Liver (tissue), 9 donors: ENCODE data around the gene BCAP29. TPM values are rescaled to one million over a fixed set of nuclear protein-coding genes. Genes with fewer than 3 reads are reported as not detected.

Source experiments
- DNase-seq: peaks from one replicate; pipeline ENCODE4 v3.0.0-alpha.2; 2017; ENCODE audit warnings: low spot score
- H3K27ac ChIP-seq, 2 donors: one replicate each; pipeline ENCODE4 v1.7.0; 2013; ENCODE audit warnings: inconsistent platforms in 2 of 2, low read length in 2 of 2, control low read depth in 1 of 2, low read depth in 1 of 2, mild to moderate bottlenecking in 1 of 2
- H3K27me3 ChIP-seq, 4 donors: one replicate each; pipeline versions ENCODE4 v1.6.1 to v1.7.0; 2013; ENCODE audit warnings: low read length in 3 of 4, inconsistent platforms in 1 of 4, mild to moderate bottlenecking in 1 of 4, moderate library complexity in 1 of 4; ENCODE audit not compliant: control insufficient read depth in 4 of 4, insufficient read depth in 4 of 4
- H3K36me3 ChIP-seq, 4 donors: one replicate each; pipeline versions ENCODE4 v1.6.1 to v1.7.0; 2013; ENCODE audit warnings: low read length in 3 of 4, mild to moderate bottlenecking in 3 of 4, low read depth in 1 of 4, moderate library complexity in 1 of 4; ENCODE audit not compliant: control insufficient read depth in 4 of 4, insufficient read depth in 3 of 4
- H3K4me1 ChIP-seq, 4 donors: one replicate each; pipeline versions ENCODE4 v1.6.1 to v1.7.0; 2013; ENCODE audit warnings: low read length in 3 of 4, mild to moderate bottlenecking in 3 of 4, moderate library complexity in 1 of 4; ENCODE audit not compliant: control insufficient read depth in 4 of 4, insufficient read depth in 4 of 4
- H3K4me3 ChIP-seq, 3 donors: one replicate each; pipeline versions ENCODE4 v1.6.1 to v1.7.0; 2013; ENCODE audit warnings: low read length in 3 of 3, control low read depth in 1 of 3, low read depth in 1 of 3, mild to moderate bottlenecking in 1 of 3
- H3K9ac ChIP-seq, 2 donors: one replicate each; pipeline ENCODE4 v1.7.0; 2013; ENCODE audit warnings: low read length in 2 of 2, mild to moderate bottlenecking in 2 of 2, moderate library complexity in 2 of 2, control low read depth in 1 of 2, low read depth in 1 of 2
- H3K9me3 ChIP-seq, 4 donors: one replicate each; pipeline versions ENCODE4 v1.6.1 to v1.7.0; 2013; ENCODE audit warnings: low read length in 3 of 4; ENCODE audit not compliant: control insufficient read depth in 4 of 4
- EGR1 ChIP-seq, 2 donors: IDR thresholded peaks; 2 replicates each; pipeline ENCODE4 v1.6.1; 2016 to 2018; ENCODE audit warnings: antibody characterized with exemption in 2 of 2, low read depth in 2 of 2
- GABPA ChIP-seq, 2 donors: IDR thresholded peaks in 1 of 2; conservative IDR thresholded peaks in 1 of 2; 2 replicates each; pipeline ENCODE4 v1.6.1; 2016; ENCODE audit warnings: antibody characterized with exemption in 2 of 2, mild to moderate bottlenecking in 1 of 2, moderate library complexity in 1 of 2
- HNF4A ChIP-seq, 2 donors: conservative IDR thresholded peaks; 2 replicates each; pipeline ENCODE4 v1.6.1; 2016; ENCODE audit warnings: antibody characterized with exemption in 2 of 2, mild to moderate bottlenecking in 2 of 2
- HNF4G ChIP-seq: IDR thresholded peaks from 2 replicates; pipeline ENCODE4 v1.6.1; 2016; ENCODE audit warnings: antibody characterized with exemption
- JUND ChIP-seq, 2 donors: IDR thresholded peaks; 2 replicates each; pipeline ENCODE4 v1.6.1; 2016; ENCODE audit warnings: antibody characterized with exemption in 2 of 2
- NR2F2 ChIP-seq: IDR thresholded peaks from 2 replicates; pipeline ENCODE4 v1.6.1; 2016; ENCODE audit warnings: antibody characterized with exemption
- RAD21 ChIP-seq, 2 donors: IDR thresholded peaks; 2 replicates each; pipeline ENCODE4 v1.6.1; 2016; ENCODE audit warnings: antibody characterized with exemption in 2 of 2, mild to moderate bottlenecking in 2 of 2
- RXRA ChIP-seq, 2 donors: IDR thresholded peaks; 2 replicates each; pipeline ENCODE4 v1.6.1; 2017 to 2018; ENCODE audit warnings: antibody characterized with exemption in 2 of 2, mild to moderate bottlenecking in 1 of 2
- SP1 ChIP-seq: IDR thresholded peaks from 2 replicates; pipeline ENCODE4 v1.6.1; 2018; ENCODE audit warnings: antibody characterized with exemption, mild to moderate bottlenecking
- TAF1 ChIP-seq: conservative IDR thresholded peaks from 2 replicates; pipeline ENCODE4 v1.6.1; 2016; ENCODE audit warnings: antibody characterized with exemption, mild to moderate bottlenecking
- YY1 ChIP-seq: IDR thresholded peaks from 2 replicates; pipeline ENCODE4 v1.6.1; 2016; ENCODE audit warnings: antibody characterized with exemption, mild to moderate bottlenecking
- polyA plus RNA-seq, 2 donors: library from polyadenylated mRNA; stranded (reverse) in 1 of 2; unstranded in 1 of 2; fragments of 200-250 nt in 1 of 2; fragments of >200 nt in 1 of 2; fragmentation: Nextera tagmentation in 1 of 2; extraction: Ambion mirVana in 1 of 2; gene quantifications; one replicate each; pipeline versions ENCODE4 v1.2.1 to v1.2.3, GENCODE V29; 2013 to 2015
- total RNA-seq, 2 donors: library from RNA; depleted of rRNA; stranded (reverse); fragments of >200 nt; gene quantifications; one replicate each; pipeline ENCODE4 v1.2.3, GENCODE V29; 2014
- TF ChIP-seq, protein P1 (sequence below): IDR thresholded peaks from 2 replicates; pipeline ENCODE4 v1.6.1; 2016; ENCODE audit warnings: antibody characterized with exemption
- TF ChIP-seq, protein P2 (sequence below): fragments of 150-350 bp; IDR thresholded peaks from 2 replicates; pipeline ENCODE4 v1.5.1; 2017; ENCODE audit warnings: improper control_type of control experiment, low read depth, low read length; ENCODE audit not compliant: missing input control
- TF ChIP-seq, protein P3 (sequence below): IDR thresholded peaks from 2 replicates; pipeline ENCODE4 v1.6.1; 2016; ENCODE audit warnings: antibody characterized with exemption, mild to moderate bottlenecking
- TF ChIP-seq, protein P4 (sequence below): IDR thresholded peaks from 2 replicates; pipeline ENCODE4 v1.6.1; 2016; ENCODE audit warnings: antibody characterized with exemption
- TF ChIP-seq, protein P5 (sequence below): IDR thresholded peaks from 2 replicates; pipeline ENCODE4 v1.6.1; 2016; ENCODE audit warnings: antibody characterized with exemption
- donor health status: healthy.
- donor health status: healthy.
- donor health status: healthy.
- donor health status: healthy.
- donor health status: healthy.

BCAP29 gene
- total and polyA plus RNA-seq, 4 donors, result 19.5 to 77.7 (median 36.9) TPM

DNA sequence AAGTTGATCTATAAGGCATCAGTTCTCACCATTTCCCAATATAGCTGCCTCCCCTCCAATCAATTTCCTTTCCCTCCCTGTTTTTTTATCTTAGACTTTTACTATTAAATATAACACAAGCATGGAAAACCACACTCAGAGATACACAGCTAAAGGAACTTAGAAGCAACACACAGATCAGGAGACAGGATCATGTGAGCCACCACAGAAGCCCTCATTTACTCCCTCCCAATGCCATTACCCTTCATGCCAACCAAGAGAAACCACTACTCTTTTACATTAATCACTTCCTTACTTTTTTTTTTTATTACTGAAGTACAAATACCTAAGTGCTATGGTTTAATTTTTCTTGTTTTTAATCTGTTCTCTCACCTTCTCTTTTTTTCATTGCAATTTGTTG is 49.3 kb upstream of the BCAP29 start:
- Histone ChIP-seq H3K9me3 (no peaks in the 10 kb centered on the region), H3K36me3 (peaks cover 0 to 6% (median 0%) of the 10 kb centered on the region in 4 donors), H3K27me3 (no peaks in the 10 kb centered on the region), H3K9ac (no peak overlapping the region), H3K27ac (no peak overlapping the region), H3K4me1 (no peaks in the 10 kb centered on the region), H3K4me3 (no peak overlapping the region)
- DNase-seq, result no peak
- TF ChIP-seq, protein P1, sequence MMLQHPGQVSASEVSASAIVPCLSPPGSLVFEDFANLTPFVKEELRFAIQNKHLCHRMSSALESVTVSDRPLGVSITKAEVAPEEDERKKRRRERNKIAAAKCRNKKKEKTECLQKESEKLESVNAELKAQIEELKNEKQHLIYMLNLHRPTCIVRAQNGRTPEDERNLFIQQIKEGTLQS, result no peak
- TF ChIP-seq HNF4A (conservative IDR thresholded peaks at IDR 0.05) (no peak), EGR1 (IDR thresholded peaks at IDR 0.05; ENCODE audit: low read depth in 2 of 2) (no peak), YY1 (no peak), SP1 (no peak), RXRA (IDR thresholded peaks at IDR 0.05) (no peak), JUND (IDR thresholded peaks at IDR 0.05) (no peak), TAF1 (no peak), RAD21 (IDR thresholded peaks at IDR 0.05) (no peak), GABPA (IDR thresholded peaks at IDR 0.05 in 1 of 2, conservative IDR thresholded peaks at IDR 0.05 in 1 of 2) (no peak)
- TF ChIP-seq, protein P2, sequence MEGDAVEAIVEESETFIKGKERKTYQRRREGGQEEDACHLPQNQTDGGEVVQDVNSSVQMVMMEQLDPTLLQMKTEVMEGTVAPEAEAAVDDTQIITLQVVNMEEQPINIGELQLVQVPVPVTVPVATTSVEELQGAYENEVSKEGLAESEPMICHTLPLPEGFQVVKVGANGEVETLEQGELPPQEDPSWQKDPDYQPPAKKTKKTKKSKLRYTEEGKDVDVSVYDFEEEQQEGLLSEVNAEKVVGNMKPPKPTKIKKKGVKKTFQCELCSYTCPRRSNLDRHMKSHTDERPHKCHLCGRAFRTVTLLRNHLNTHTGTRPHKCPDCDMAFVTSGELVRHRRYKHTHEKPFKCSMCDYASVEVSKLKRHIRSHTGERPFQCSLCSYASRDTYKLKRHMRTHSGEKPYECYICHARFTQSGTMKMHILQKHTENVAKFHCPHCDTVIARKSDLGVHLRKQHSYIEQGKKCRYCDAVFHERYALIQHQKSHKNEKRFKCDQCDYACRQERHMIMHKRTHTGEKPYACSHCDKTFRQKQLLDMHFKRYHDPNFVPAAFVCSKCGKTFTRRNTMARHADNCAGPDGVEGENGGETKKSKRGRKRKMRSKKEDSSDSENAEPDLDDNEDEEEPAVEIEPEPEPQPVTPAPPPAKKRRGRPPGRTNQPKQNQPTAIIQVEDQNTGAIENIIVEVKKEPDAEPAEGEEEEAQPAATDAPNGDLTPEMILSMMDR, result no peak
- TF ChIP-seq, protein P3, sequence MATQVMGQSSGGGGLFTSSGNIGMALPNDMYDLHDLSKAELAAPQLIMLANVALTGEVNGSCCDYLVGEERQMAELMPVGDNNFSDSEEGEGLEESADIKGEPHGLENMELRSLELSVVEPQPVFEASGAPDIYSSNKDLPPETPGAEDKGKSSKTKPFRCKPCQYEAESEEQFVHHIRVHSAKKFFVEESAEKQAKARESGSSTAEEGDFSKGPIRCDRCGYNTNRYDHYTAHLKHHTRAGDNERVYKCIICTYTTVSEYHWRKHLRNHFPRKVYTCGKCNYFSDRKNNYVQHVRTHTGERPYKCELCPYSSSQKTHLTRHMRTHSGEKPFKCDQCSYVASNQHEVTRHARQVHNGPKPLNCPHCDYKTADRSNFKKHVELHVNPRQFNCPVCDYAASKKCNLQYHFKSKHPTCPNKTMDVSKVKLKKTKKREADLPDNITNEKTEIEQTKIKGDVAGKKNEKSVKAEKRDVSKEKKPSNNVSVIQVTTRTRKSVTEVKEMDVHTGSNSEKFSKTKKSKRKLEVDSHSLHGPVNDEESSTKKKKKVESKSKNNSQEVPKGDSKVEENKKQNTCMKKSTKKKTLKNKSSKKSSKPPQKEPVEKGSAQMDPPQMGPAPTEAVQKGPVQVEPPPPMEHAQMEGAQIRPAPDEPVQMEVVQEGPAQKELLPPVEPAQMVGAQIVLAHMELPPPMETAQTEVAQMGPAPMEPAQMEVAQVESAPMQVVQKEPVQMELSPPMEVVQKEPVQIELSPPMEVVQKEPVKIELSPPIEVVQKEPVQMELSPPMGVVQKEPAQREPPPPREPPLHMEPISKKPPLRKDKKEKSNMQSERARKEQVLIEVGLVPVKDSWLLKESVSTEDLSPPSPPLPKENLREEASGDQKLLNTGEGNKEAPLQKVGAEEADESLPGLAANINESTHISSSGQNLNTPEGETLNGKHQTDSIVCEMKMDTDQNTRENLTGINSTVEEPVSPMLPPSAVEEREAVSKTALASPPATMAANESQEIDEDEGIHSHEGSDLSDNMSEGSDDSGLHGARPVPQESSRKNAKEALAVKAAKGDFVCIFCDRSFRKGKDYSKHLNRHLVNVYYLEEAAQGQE, result no peak
- TF ChIP-seq, protein P4, sequence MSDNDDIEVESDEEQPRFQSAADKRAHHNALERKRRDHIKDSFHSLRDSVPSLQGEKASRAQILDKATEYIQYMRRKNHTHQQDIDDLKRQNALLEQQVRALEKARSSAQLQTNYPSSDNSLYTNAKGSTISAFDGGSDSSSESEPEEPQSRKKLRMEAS, result no peak
- TF ChIP-seq, protein P5, sequence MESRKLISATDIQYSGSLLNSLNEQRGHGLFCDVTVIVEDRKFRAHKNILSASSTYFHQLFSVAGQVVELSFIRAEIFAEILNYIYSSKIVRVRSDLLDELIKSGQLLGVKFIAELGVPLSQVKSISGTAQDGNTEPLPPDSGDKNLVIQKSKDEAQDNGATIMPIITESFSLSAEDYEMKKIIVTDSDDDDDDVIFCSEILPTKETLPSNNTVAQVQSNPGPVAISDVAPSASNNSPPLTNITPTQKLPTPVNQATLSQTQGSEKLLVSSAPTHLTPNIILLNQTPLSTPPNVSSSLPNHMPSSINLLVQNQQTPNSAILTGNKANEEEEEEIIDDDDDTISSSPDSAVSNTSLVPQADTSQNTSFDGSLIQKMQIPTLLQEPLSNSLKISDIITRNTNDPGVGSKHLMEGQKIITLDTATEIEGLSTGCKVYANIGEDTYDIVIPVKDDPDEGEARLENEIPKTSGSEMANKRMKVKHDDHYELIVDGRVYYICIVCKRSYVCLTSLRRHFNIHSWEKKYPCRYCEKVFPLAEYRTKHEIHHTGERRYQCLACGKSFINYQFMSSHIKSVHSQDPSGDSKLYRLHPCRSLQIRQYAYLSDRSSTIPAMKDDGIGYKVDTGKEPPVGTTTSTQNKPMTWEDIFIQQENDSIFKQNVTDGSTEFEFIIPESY, result no peak

DNA sequence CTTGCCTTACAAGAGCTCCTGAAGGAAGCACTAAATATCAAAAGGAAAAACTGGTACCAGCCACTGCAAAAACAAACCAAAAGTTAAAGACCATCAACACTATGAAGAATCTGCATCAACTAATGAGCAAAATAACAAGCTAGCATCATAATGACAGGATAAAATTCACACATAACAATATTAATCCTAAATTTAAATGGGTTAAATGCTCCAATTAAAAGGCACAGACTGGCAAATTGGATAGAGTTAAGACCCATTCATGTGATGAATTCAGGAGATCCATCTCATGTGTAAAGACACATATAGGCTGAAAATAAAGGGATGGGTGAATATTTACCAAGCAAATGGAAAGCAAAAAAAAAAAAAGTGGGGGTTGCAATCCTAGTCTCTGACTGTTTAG is 45.9 kb upstream of the BCAP29 start:
- no peaks in the 10 kb centered on the region for H3K9me3 ChIP-seq
- no peaks in the 10 kb centered on the region for H3K4me1 ChIP-seq
- no peak overlapping the region for H3K27ac ChIP-seq
- no peaks in the 10 kb centered on the region for H3K27me3 ChIP-seq
- peaks cover 0 to 3% (median 2%) of the 10 kb centered on the region in 4 donors for H3K36me3 ChIP-seq
- no peak overlapping the region for H3K9ac ChIP-seq
- no peak overlapping the region for H3K4me3 ChIP-seq
- DNase-seq, result no peak
- no peak for TF ChIP-seq GABPA (IDR thresholded peaks at IDR 0.05 in 1 of 2, conservative IDR thresholded peaks at IDR 0.05 in 1 of 2)
- TF ChIP-seq JUND (IDR thresholded peaks at IDR 0.05), result no peak
- TF ChIP-seq, protein P3, result no peak
- TF ChIP-seq, protein P2, result no peak
- TF ChIP-seq, protein P1, result no peak
- no peak for TF ChIP-seq NR2F2
- TF ChIP-seq HNF4G, result no peak
- no peak for TF ChIP-seq SP1
- TF ChIP-seq EGR1 (IDR thresholded peaks at IDR 0.05; ENCODE audit: low read depth in 2 of 2), result no peak
- no peak for TF ChIP-seq HNF4A (conservative IDR thresholded peaks at IDR 0.05)
